SK-N-SH (cell line): ENCODE measurements around the gene ALAD. TPM values are rescaled to one million over a fixed set of nuclear protein-coding genes. Genes with fewer than 3 reads are reported as not detected.

ENCODE experiments used
- CTCF ChIA-PET: fragments of 300-600, 350-600 bp; formaldehyde crosslinking; extraction: SDS; loops from one replicate; lab custom pipeline; 2021; lab: Yijun Ruan, JAX
- POLR2A ChIA-PET: fragments of 350-600 bp; sonication (Branson Sonifier 250); formaldehyde crosslinking; extraction: SDS; loops from one replicate; lab custom pipeline; 2020; ENCODE audit warnings: antibody characterized with exemption, inconsistent platforms; lab: Yijun Ruan, JAX
- DNase-seq: peaks from one replicate; pipeline ENCODE4 v3.0.0; 2012
- H2AFZ ChIP-seq: fragments of 200-600 bp; sonication (generic); 2 replicates; pipeline ENCODE4 v1.8.1; 2016; ENCODE audit warnings: antibody characterized with exemption, mild to moderate bottlenecking, low read depth
- H3F3A ChIP-seq: fragments of 200-600 bp; sonication (generic); replicated peaks from 2 replicates; pipeline ENCODE3; 2016; ENCODE audit warnings: antibody characterized with exemption, mild to moderate bottlenecking; ENCODE audit not compliant: insufficient read depth
- H3K27ac ChIP-seq, 2 experiments: fragments of 200-500 bp in 1 of 2; fragments of 200-600 bp in 1 of 2; sonication (Bioruptor generic) in 1 of 2; sonication (generic), shearing (Covaris generic) in 1 of 2; 2 replicates each; pipeline versions ENCODE4 v1.5.1 to v1.6.1; 2014 to 2016; ENCODE audit warnings: low read depth in 2 of 2, inconsistent platforms in 1 of 2, low read length in 1 of 2, mild to moderate bottlenecking in 1 of 2, mixed read lengths in 1 of 2
- H3K27me3 ChIP-seq: fragments of 200-600 bp; sonication (generic), shearing (Covaris generic); 2 replicates; pipeline ENCODE4 v1.6.1; 2016; ENCODE audit warnings: mixed run types; ENCODE audit not compliant: insufficient read depth
- H3K36me3 ChIP-seq, 2 experiments: fragments of 200-500 bp in 1 of 2; fragments of 200-600 bp in 1 of 2; sonication (Bioruptor generic) in 1 of 2; sonication (generic) in 1 of 2; replicated peaks in 1 of 2; 2 replicates each; pipeline versions ENCODE3 to v1.5.1; 2014 to 2016; ENCODE audit warnings: low read length in 1 of 2, mild to moderate bottlenecking in 1 of 2; ENCODE audit not compliant: insufficient read depth in 2 of 2, control insufficient read depth in 1 of 2
- H3K4me1 ChIP-seq, 2 experiments: fragments of 200-500 bp in 1 of 2; fragments of 200-600 bp in 1 of 2; sonication (Bioruptor generic) in 1 of 2; sonication (generic), shearing (Covaris generic) in 1 of 2; 2 replicates each; pipeline versions ENCODE4 v1.5.1 to v1.6.1; 2014 to 2016; ENCODE audit warnings: low read depth in 1 of 2, low read length in 1 of 2, mixed run types in 1 of 2; ENCODE audit not compliant: insufficient read depth in 2 of 2, control insufficient read depth in 1 of 2
- H3K4me2 ChIP-seq: fragments of 200-600 bp; sonication (generic), shearing (Covaris generic); 2 replicates; pipeline ENCODE4 v1.6.1; 2017; ENCODE audit warnings: mixed run types
- H3K4me3 ChIP-seq, 2 experiments: fragments of 200-500 bp in 1 of 2; fragments of 200-600 bp in 1 of 2; sonication (Bioruptor generic) in 1 of 2; sonication (generic), shearing (Covaris generic) in 1 of 2; 2 replicates each; pipeline versions ENCODE4 v1.5.1 to v1.8.1; 2014 to 2016; ENCODE audit warnings: low read depth in 2 of 2, inconsistent platforms in 1 of 2, low read length in 1 of 2, mild to moderate bottlenecking in 1 of 2, mixed read lengths in 1 of 2, moderate library complexity in 1 of 2
- H3K79me2 ChIP-seq: fragments of 200-600 bp; sonication (generic); 2 replicates; pipeline ENCODE4 v1.8.1; 2017; ENCODE audit warnings: mild to moderate bottlenecking; ENCODE audit not compliant: insufficient read depth
- H3K9ac ChIP-seq: fragments of 200-600 bp; sonication (generic); 2 replicates; pipeline ENCODE4 v1.6.1; 2017; ENCODE audit warnings: mixed run types
- H3K9me2 ChIP-seq: fragments of 200-600 bp; sonication (generic); 2 replicates; pipeline ENCODE4 v1.6.1; 2017; ENCODE audit warnings: mixed run types
- H3K9me3 ChIP-seq: fragments of 200-600 bp; sonication (generic); 2 replicates; pipeline ENCODE4 v1.6.1; 2017; ENCODE audit warnings: mixed run types, mild to moderate bottlenecking, moderate library complexity
- H4K20me1 ChIP-seq: fragments of 200-600 bp; sonication (generic); 2 replicates; pipeline ENCODE4 v1.6.1; 2017; ENCODE audit warnings: mild to moderate bottlenecking, mixed run types; ENCODE audit not compliant: insufficient read depth
- GATA2 ChIP-seq: sonication (generic); formaldehyde crosslinking; IDR thresholded peaks from 2 replicates; pipeline ENCODE4 v1.5.0; 2020; ENCODE audit warnings: mild to moderate bottlenecking, missing genetic modification reagents
- MXI1 ChIP-seq: IDR thresholded peaks from 2 replicates; pipeline ENCODE4 v1.6.1; 2012; ENCODE audit warnings: mild to moderate bottlenecking, low read depth, low read length, improper control_type of control experiment
- RCOR1 ChIP-seq: fragments of 150-350 bp; IDR thresholded peaks from 2 replicates; pipeline ENCODE4 v1.6.1; 2017; ENCODE audit warnings: antibody characterized with exemption, low read length
- SIN3A ChIP-seq: IDR thresholded peaks from 2 replicates; pipeline ENCODE4 v1.6.1; 2012; ENCODE audit warnings: low read depth, mild to moderate bottlenecking, low read length, moderate library complexity, borderline replicate concordance
- WGBS: methylation state at CpG from one replicate; pipeline ENCODE4 v1.1.6; 2017; ENCODE audit warnings: low lambda C conversion rate; 5-methylcytosine and 5-hydroxymethylcytosine counted together
- polyA plus RNA-seq, 3 experiments: library from polyadenylated mRNA; depleted of rRNA; stranded (reverse); fragments of >200 nt; gene quantifications; 2 replicates each; pipeline ENCODE4 v1.2.3, GENCODE V29; 2012
- TF ChIP-seq, protein P1 (sequence below): fragments of 150-350 bp; IDR thresholded peaks from 2 replicates; pipeline ENCODE4 v1.6.1; 2017; ENCODE audit warnings: antibody characterized with exemption, low read length, low read depth, borderline replicate concordance

ALAD gene
- polyA plus RNA-seq, 1 of the 3 experiments (the other 2 are of a cell fraction): 10.7 TPM

DNA sequence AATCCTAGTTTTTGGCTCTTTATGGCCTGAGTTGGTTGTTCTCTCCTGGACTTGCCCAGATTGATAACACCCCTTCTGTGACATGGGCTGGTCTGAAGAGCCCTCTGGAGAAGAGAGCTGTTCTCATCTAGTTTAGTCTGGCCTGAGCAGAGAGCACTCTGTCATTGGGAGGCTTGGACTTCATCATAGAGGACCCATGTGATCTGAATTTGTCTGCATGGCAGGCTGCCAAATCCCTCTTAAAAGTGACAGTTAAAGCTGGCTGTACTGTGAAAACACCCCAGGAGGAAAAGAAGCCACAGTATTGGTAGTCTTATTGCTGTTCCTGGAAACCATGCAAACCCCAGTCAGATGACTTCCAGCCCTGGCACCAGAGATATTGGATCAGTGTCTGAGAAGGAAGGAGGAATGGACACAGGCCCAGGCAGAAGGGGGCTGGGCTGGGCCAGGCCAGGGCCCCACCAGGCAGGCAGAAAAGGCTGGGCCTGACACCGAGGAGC, 57.3 kb downstream of the ALAD start:
- Histone ChIP-seq H3F3A (peaks cover 7% of the 10 kb centered on the region), H3K9me2 (no peaks in the 10 kb centered on the region), H3K36me3 (no peaks in the 10 kb centered on the region), H3K9ac (no peak overlapping the region), H3K4me1 (peaks cover 0 to 23% of the 10 kb centered on the region in 2 experiments; a peak in 3 of 4 replicates), H3K4me3 (no peak overlapping the region), H3K27ac (peak overlapping the region; percentile 22 to 89; a peak in 3 of 4 replicates), H3K4me2 (no peak overlapping the region), H4K20me1 (no peaks in the 10 kb centered on the region), H3K27me3 (peaks cover under 1% of the 10 kb centered on the region; the same call in 1 of the 2 replicates), H3K79me2 (peaks cover 3% of the 10 kb centered on the region; the same call in 1 of the 2 replicates), H2AFZ (0 out of 2 replicates have a peak overlapping the region, but pooled peaks have one; percentile 41), H3K9me3 (no peaks in the 10 kb centered on the region)
- WGBS: 47% methylated on average over 1 of the region's 1 CpG
- CTCF ChIA-PET: no interaction called here
- TF ChIP-seq RCOR1 (no peak), MXI1 (peak; percentile 49; the same call in 1 of the 2 replicates)
- peak; percentile 67 for DNase-seq
- POLR2A ChIA-PET: interaction anchor here (0.8 kb wide), 1 partner anchor 68 kb away, joined by 3 read pairs; the partner anchor contains the start of genes CDC26 and PRPF4

DNA sequence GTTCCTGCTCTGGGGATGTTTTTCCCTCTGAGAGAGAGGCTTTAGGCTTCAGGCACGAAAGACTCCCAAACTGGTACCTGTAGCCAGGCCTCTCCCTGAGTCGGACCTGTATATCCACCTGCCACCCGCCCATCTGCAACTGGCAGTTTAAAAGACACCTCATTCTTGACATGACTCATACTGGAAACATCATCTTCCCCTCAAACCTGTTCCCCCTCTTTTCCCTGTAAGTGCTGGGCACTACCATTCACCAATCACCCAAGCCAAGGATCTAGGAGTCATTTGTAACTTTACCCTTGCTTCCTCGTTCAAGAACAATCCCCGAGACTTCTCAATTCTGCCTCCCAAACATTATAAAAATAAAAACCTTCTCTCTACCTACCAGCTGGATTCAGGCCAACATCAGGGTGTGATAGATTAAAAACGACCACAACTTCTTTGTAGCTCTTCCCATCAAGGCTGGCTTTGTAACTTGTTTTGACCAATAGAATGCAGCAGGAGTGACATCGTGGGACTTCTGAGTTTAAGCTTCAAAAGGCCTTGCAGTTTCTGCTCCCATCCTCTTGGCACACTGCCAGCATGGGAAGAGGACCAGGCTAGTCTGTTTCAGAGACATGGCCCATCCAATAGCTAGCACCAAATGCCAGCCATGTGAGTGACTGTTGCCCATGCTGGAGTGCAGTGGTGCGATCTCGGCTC, 59.2 kb downstream of the ALAD start:
- DNase-seq: peak; percentile 37
- no peaks in the 10 kb centered on the region for H3K27me3 ChIP-seq
- TF ChIP-seq, protein P1, sequence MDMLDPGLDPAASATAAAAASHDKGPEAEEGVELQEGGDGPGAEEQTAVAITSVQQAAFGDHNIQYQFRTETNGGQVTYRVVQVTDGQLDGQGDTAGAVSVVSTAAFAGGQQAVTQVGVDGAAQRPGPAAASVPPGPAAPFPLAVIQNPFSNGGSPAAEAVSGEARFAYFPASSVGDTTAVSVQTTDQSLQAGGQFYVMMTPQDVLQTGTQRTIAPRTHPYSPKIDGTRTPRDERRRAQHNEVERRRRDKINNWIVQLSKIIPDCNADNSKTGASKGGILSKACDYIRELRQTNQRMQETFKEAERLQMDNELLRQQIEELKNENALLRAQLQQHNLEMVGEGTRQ: no peak
- TF ChIP-seq SIN3A (no peak), GATA2 (CRISPR knock-in tag) (no peak)
- TF ChIP-seq, all 33 proteins: peak for 0
- Histone ChIP-seq H4K20me1 (no peaks in the 10 kb centered on the region), H3K9me2 (no peaks in the 10 kb centered on the region), H2AFZ (no peak overlapping the region), H3K36me3 (no peaks in the 10 kb centered on the region), H3K27ac (no peak overlapping the region), H3K79me2 (peaks cover 4% of the 10 kb centered on the region; the same call in 1 of the 2 replicates), H3F3A (peaks cover 7% of the 10 kb centered on the region), H3K4me2 (no peak overlapping the region), H3K9ac (no peak overlapping the region), H3K9me3 (no peaks in the 10 kb centered on the region), H3K4me1 (peaks cover 0 to 23% of the 10 kb centered on the region in 2 experiments; a peak in 3 of 4 replicates), H3K4me3 (no peak overlapping the region)
- CTCF ChIA-PET: interaction anchor here (1.2 kb wide), 1 partner anchor 65 kb away, joined by 3 read pairs; no protein-coding TSS in a partner anchor
- POLR2A ChIA-PET: interaction anchor here (0.8 kb wide), 1 partner anchor 61 kb away, joined by 3 read pairs; no protein-coding TSS in a partner anchor
- WGBS: 80% methylated on average over 9 of the region's 9 CpGs
